WTC11 (cell line): ENCODE results near the gene SKI. TPM values are rescaled to one million over a fixed set of nuclear protein-coding genes. Genes with fewer than 3 reads are reported as not detected.

Source experiments
- ATAC-seq: fragments of 200-7000 bp; cut with Tn5 transposase; 2 replicates; pipeline ENCODE4 v1.10.0; 2021; ENCODE audit warnings: mild to moderate bottlenecking, moderate library complexity
- CTCF ChIA-PET: fragments of 300-600 bp; sonication (Branson Sonifier 250); formaldehyde crosslinking; loops from one replicate; lab custom pipeline; 2021; ENCODE audit warnings: antibody characterized with exemption; lab: Charles Lee
- POLR2A ChIA-PET: fragments of 350-600 bp; sonication (Branson Sonifier 250); formaldehyde crosslinking; loops from one replicate; lab custom pipeline; 2021; ENCODE audit warnings: antibody characterized with exemption; lab: Charles Lee
- DNase-seq: peaks from one replicate; pipeline ENCODE4 v3.0.0; 2021; ENCODE audit warnings: low spot score
- H3K27ac Mint-ChIP-seq: 2 replicates; pipeline ENCODE4 v1.8.0; 2021; ENCODE audit warnings: mixed read lengths
- H3K27me3 Mint-ChIP-seq: 2 replicates; pipeline ENCODE4 v1.8.0; 2021; ENCODE audit warnings: low read depth, mild to moderate bottlenecking, moderate library complexity, mixed read lengths
- H3K36me3 Mint-ChIP-seq: 2 replicates; pipeline ENCODE4 v1.8.0; 2021; ENCODE audit warnings: mixed read lengths
- H3K4me1 Mint-ChIP-seq: 2 replicates; pipeline ENCODE4 v1.8.0; 2022; ENCODE audit warnings: mixed read lengths
- H3K4me3 Mint-ChIP-seq: 2 replicates; pipeline ENCODE4 v1.8.0; 2021; ENCODE audit warnings: mild to moderate bottlenecking, moderate library complexity, mixed read lengths
- H3K9me3 Mint-ChIP-seq: 2 replicates; pipeline ENCODE4 v1.8.0; 2021; ENCODE audit warnings: mixed read lengths
- CREB1 ChIP-seq: sonication (generic); formaldehyde crosslinking; IDR thresholded peaks from 2 replicates; pipeline ENCODE4 v1.8.0; 2023; ENCODE audit warnings: mild to moderate bottlenecking, missing genetic modification reagents
- E2F4 ChIP-seq: sonication (generic); formaldehyde crosslinking; IDR thresholded peaks from 2 replicates; pipeline ENCODE4 v1.8.1; 2022; ENCODE audit warnings: low read depth, mild to moderate bottlenecking, moderate library complexity, missing genetic modification reagents, borderline replicate concordance
- E2F5 ChIP-seq: sonication (generic); formaldehyde crosslinking; IDR thresholded peaks from 2 replicates; pipeline ENCODE4 v1.8.1; 2022; ENCODE audit warnings: mild to moderate bottlenecking, moderate library complexity, missing genetic modification reagents
- FOXK1 ChIP-seq: sonication (generic); formaldehyde crosslinking; IDR thresholded peaks from 2 replicates; pipeline ENCODE4 v1.8.0; 2022; ENCODE audit warnings: mild to moderate bottlenecking, moderate library complexity, missing genetic modification reagents
- HMGA2 ChIP-seq: fragments of 250-450 bp; sonication (Bioruptor Pico); IDR thresholded peaks from 2 replicates; pipeline ENCODE4 v1.4.0; 2021; ENCODE audit warnings: mild to moderate bottlenecking, moderate library complexity
- HMGXB4 ChIP-seq: sonication (generic); formaldehyde crosslinking; IDR thresholded peaks from 2 replicates; pipeline ENCODE4 v1.8.1; 2023; ENCODE audit warnings: mild to moderate bottlenecking, moderate library complexity, missing genetic modification reagents
- IRF1 ChIP-seq: sonication (generic); formaldehyde crosslinking; IDR thresholded peaks from 2 replicates; pipeline ENCODE4 v1.8.0; 2023; ENCODE audit warnings: missing genetic modification reagents
- JAZF1 ChIP-seq: fragments of 250-450 bp; sonication (Bioruptor Pico); IDR thresholded peaks from 2 replicates; pipeline ENCODE4 v1.9.0; 2021; ENCODE audit warnings: moderate library complexity, mild to moderate bottlenecking, inconsistent platforms
- MLX ChIP-seq: sonication (generic); formaldehyde crosslinking; IDR thresholded peaks from 2 replicates; pipeline ENCODE4 v1.8.1; 2023; ENCODE audit warnings: mild to moderate bottlenecking, missing genetic modification reagents, moderate library complexity
- MYBL2 ChIP-seq: sonication (generic); formaldehyde crosslinking; IDR thresholded peaks from 2 replicates; pipeline ENCODE4 v1.8.1; 2023; ENCODE audit warnings: mild to moderate bottlenecking, moderate library complexity, missing genetic modification reagents
- NFYB ChIP-seq: sonication (generic); formaldehyde crosslinking; conservative IDR thresholded peaks from 2 replicates; pipeline ENCODE4 v1.8.0; 2022; ENCODE audit warnings: low read depth, missing genetic modification reagents
- RELA ChIP-seq: sonication (generic); formaldehyde crosslinking; IDR thresholded peaks from 2 replicates; pipeline ENCODE4 v1.8.1; 2022; ENCODE audit warnings: missing genetic modification reagents, mild to moderate bottlenecking, borderline replicate concordance
- RORB ChIP-seq: fragments of 250-450 bp; sonication (Bioruptor Pico); IDR thresholded peaks from 2 replicates; pipeline ENCODE4 v1.9.0; 2021; ENCODE audit warnings: mild to moderate bottlenecking
- SOX15 ChIP-seq: fragments of 250-450 bp; sonication (Bioruptor Pico); IDR thresholded peaks from 2 replicates; pipeline ENCODE4 v1.9.0; 2021; ENCODE audit warnings: mild to moderate bottlenecking
- SP1 ChIP-seq: sonication (generic); formaldehyde crosslinking; conservative IDR thresholded peaks from 2 replicates; pipeline ENCODE4 v1.8.1; 2022; ENCODE audit warnings: missing genetic modification reagents
- ZNF219 ChIP-seq: sonication (generic); formaldehyde crosslinking; IDR thresholded peaks from 2 replicates; pipeline ENCODE4 v1.8.0; 2023; ENCODE audit warnings: missing genetic modification reagents, mild to moderate bottlenecking, borderline replicate concordance
- ZNF281 ChIP-seq: sonication (generic); formaldehyde crosslinking; IDR thresholded peaks from 2 replicates; pipeline ENCODE4 v1.8.0; 2023; ENCODE audit warnings: mild to moderate bottlenecking, missing genetic modification reagents
- total RNA-seq: library from RNA; stranded (reverse); gene quantifications from 3 replicates; pipeline ENCODE4 v1.2.3, GENCODE V29; 2021

The SKI gene
- total RNA-seq, 1 experiment from 2014 or later: 88.6 TPM

GRCh38 chr1:2271211-2271721, 43.1 kb downstream of the SKI start (continued):
- TF ChIP-seq E2F5 (CRISPR knock-in tag) (no peak), SP1 (CRISPR knock-in tag) (no peak)
- TF ChIP-seq, all 79 proteins: peak for 0

- H3K27ac Mint-ChIP-seq: peak overlapping the region; percentile 91
- H3K4me1 Mint-ChIP-seq: peaks cover 44% of the 10 kb centered on the region
- CTCF ChIA-PET: interaction anchor here (1.0 kb wide), 1 partner anchor 35 kb away, joined by 3 read pairs; no protein-coding TSS in a partner anchor
- TF ChIP-seq JAZF1 (no peak), E2F4 (CRISPR knock-in tag) (no peak), NFYB (no peak)
- POLR2A ChIA-PET: interaction anchor here (0.6 kb wide), 1 partner anchor 15 kb away, joined by 3 read pairs; no protein-coding TSS in a partner anchor
- ATAC-seq (no peak), DNase-seq (no peak)
- no peaks in the 10 kb centered on the region for H3K36me3 Mint-ChIP-seq
- no peak overlapping the region for H3K4me3 Mint-ChIP-seq
- no peaks in the 10 kb centered on the region for H3K9me3 Mint-ChIP-seq
- no peaks in the 10 kb centered on the region for H3K27me3 Mint-ChIP-seq
Observed at GRCh38 chr1:2271841-2272655, 43.9 kb downstream of the SKI start.

GRCh38 chr1:2272686-2273400, 44.7 kb downstream of the SKI start:
- H3K4me1 Mint-ChIP-seq: peaks cover 49% of the 10 kb centered on the region
- TF ChIP-seq MLX (CRISPR knock-in tag) (no peak), ZNF219 (CRISPR knock-in tag) (no peak), MYBL2 (no peak), IRF1 (no peak), RORB (CRISPR knock-in tag) (no peak), SOX15 (no peak), HMGA2 (no peak), CREB1 (no peak), HMGXB4 (no peak), FOXK1 (CRISPR knock-in tag) (no peak), RELA (CRISPR knock-in tag) (no peak), ZNF281 (CRISPR knock-in tag) (no peak)
- TF ChIP-seq, all 79 proteins: peak for 0
- no peak for DNase-seq
- peak overlapping the region; percentile 79; the same call in 1 of the 2 replicates for H3K27ac Mint-ChIP-seq
- H3K4me3 Mint-ChIP-seq: no peak overlapping the region
- no peaks in the 10 kb centered on the region for H3K27me3 Mint-ChIP-seq
- ChIA-PET CTCF (interaction anchor here (1.0 kb wide), 1 partner anchor 34 kb away, joined by 3 read pairs; no protein-coding TSS in a partner anchor), POLR2A (interaction anchor here (0.6 kb wide), 1 partner anchor 16 kb away, joined by 3 read pairs; no protein-coding TSS in a partner anchor)
- no peak for ATAC-seq
- no peaks in the 10 kb centered on the region for H3K9me3 Mint-ChIP-seq
- H3K36me3 Mint-ChIP-seq: peaks cover 5% of the 10 kb centered on the region
